Sigmoid colon (tissue), 7 donors: Measurements from ENCODE around the gene ABCA2. TPM values are rescaled to one million over a fixed set of nuclear protein-coding genes. Genes with fewer than 3 reads are reported as not detected.
A peak's percentile ranks its signal among the peaks of the same experiment; 100 is the strongest.

Experiments used
- DNase-seq: peaks from one replicate; pipeline ENCODE4 v3.0.0-alpha.2; 2019
- H3K27ac ChIP-seq, 4 donors: fragments of 200-600 bp; sonication (generic); one replicate each; pipeline ENCODE4 v1.5.1; 2016 to 2019; ENCODE audit warnings: mild to moderate bottlenecking in 1 of 4
- H3K27me3 ChIP-seq, 3 donors: fragments of 200-600 bp; sonication (generic); one replicate each; pipeline ENCODE4 v1.5.1; 2019; ENCODE audit warnings: mild to moderate bottlenecking in 1 of 3
- H3K36me3 ChIP-seq, 4 donors: fragments of 200-600 bp; sonication (generic); one replicate each; pipeline ENCODE4 v1.5.1; 2016 to 2019
- H3K4me1 ChIP-seq, 4 donors: fragments of 200-600 bp; sonication (generic); one replicate each; pipeline ENCODE4 v1.5.1; 2017 to 2019
- H3K4me3 ChIP-seq, 4 donors: fragments of 200-600 bp; sonication (generic); one replicate each; pipeline ENCODE4 v1.5.1; 2017 to 2019; ENCODE audit warnings: mild to moderate bottlenecking in 2 of 4, moderate library complexity in 1 of 4
- H3K9me3 ChIP-seq, 4 donors: fragments of 200-600 bp in 3 of 4; sonication (generic) in 3 of 4; one replicate each; pipeline versions ENCODE4 v1.5.1 to v1.6.1; 2013 to 2019
- EP300 ChIP-seq, 4 donors: sonication (generic); formaldehyde crosslinking; IDR thresholded peaks; one replicate each; pipeline ENCODE4 v1.6.1; 2017; ENCODE audit warnings: antibody characterized with exemption in 4 of 4
- POLR2A ChIP-seq, 2 donors: fragments of 450-650 bp; IDR thresholded peaks; one replicate each; pipeline ENCODE4 v1.6.1; 2016; ENCODE audit warnings: antibody characterized with exemption in 2 of 2, mild to moderate bottlenecking in 2 of 2, moderate library complexity in 2 of 2
- POLR2AphosphoS5 ChIP-seq, 4 donors: sonication (generic); formaldehyde crosslinking; IDR thresholded peaks; one replicate each; pipeline ENCODE4 v1.6.1; 2017; ENCODE audit warnings: antibody characterized with exemption in 4 of 4
- WGBS, 2 donors: extraction: QIAGEN DNeasy Blood & Tissue Kit; methylation state at CpG; one replicate each; pipeline ENCODE4 v1.1.7; 2013; 5-methylcytosine and 5-hydroxymethylcytosine counted together
- intact Hi-C: fragments of 100-400 bp; cut with DNase I; formaldehyde crosslinking; loops from one replicate; pipeline ENCODE4 v1.15.1; 2023
- polyA plus RNA-seq, 3 donors: library from polyadenylated mRNA; stranded (reverse); fragments of 200-250 nt; gene quantifications; one replicate each; pipeline ENCODE4 v1.2.3, GENCODE V29; 2013
- total RNA-seq, 4 donors: library from RNA; depleted of rRNA; stranded (reverse); fragments of >200 nt; gene quantifications; one replicate each; pipeline ENCODE4 v1.1.0, GENCODE V29; 2016
- TF ChIP-seq, protein P1 (sequence below), 4 experiments: fragments of 450-650 bp in 3 of 4; fragments of 200-600 bp in 1 of 4; IDR thresholded peaks; one replicate each; pipeline ENCODE4 v1.5.1; 2016 to 2019; ENCODE audit warnings: antibody characterized with exemption in 4 of 4, mild to moderate bottlenecking in 3 of 4, moderate library complexity in 2 of 4
- donor health status: healthy with polysubstance abuse.
- donor health status: Bipolar disorder and iron deficiency.
- donor health status: healthy.

ABCA2 gene
- total and polyA plus RNA-seq, 7 donors = 6.0 to 28.6 (median 12.5) TPM

DNA sequence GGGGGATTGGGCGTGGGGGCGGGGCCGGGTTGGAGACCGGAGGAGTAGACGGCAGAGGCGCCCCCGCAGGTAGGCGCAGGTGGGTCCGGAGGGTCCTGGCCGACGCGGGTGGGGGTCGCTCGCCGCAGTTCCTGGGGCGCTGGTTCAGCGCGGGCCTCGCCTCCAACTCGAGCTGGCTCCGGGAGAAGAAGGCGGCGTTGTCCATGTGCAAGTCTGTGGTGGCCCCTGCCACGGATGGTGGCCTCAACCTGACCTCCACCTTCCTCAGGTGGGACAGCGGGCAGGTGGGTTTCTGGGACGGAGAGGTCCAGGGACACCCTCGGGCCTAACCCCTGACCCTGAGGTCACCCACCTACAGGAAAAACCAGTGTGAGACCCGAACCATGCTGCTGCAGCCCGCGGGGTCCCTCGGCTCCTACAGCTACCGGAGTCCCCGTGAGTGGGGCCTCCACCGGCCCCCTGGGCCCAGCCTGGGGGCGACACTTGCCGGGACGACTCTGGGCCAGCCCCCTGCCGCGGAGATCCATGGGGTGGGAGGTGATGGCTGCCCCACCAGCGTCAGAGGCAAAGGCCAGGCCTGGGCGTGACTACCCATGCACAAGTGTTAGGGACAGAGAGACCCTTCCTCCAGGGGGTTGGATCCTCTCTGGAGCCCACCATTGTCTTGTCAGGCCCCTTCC is 49.0 kb downstream of the ABCA2 start:
- DNase-seq = no peak
- Histone ChIP-seq H3K4me3 (no peak overlapping the region), H3K9me3 (no peaks in the 10 kb centered on the region), H3K27ac (no peak overlapping the region), H3K27me3 (peaks cover 0 to 40% (median 39%) of the 10 kb centered on the region in 3 donors), H3K36me3 (no peaks in the 10 kb centered on the region), H3K4me1 (peaks cover 0 to 15% (median 12%) of the 10 kb centered on the region in 4 donors)
- TF ChIP-seq POLR2A (IDR thresholded peaks at IDR 0.05) (no peak), POLR2AphosphoS5 (IDR thresholded peaks at IDR 0.05) (no peak), EP300 (IDR thresholded peaks at IDR 0.05) (no peak)
- TF ChIP-seq, protein P1, sequence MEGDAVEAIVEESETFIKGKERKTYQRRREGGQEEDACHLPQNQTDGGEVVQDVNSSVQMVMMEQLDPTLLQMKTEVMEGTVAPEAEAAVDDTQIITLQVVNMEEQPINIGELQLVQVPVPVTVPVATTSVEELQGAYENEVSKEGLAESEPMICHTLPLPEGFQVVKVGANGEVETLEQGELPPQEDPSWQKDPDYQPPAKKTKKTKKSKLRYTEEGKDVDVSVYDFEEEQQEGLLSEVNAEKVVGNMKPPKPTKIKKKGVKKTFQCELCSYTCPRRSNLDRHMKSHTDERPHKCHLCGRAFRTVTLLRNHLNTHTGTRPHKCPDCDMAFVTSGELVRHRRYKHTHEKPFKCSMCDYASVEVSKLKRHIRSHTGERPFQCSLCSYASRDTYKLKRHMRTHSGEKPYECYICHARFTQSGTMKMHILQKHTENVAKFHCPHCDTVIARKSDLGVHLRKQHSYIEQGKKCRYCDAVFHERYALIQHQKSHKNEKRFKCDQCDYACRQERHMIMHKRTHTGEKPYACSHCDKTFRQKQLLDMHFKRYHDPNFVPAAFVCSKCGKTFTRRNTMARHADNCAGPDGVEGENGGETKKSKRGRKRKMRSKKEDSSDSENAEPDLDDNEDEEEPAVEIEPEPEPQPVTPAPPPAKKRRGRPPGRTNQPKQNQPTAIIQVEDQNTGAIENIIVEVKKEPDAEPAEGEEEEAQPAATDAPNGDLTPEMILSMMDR (IDR thresholded peaks at IDR 0.05) = no peak
- intact Hi-C loops = no loop called here
- WGBS, 2 donors = 49 to 53% methylated on average over 41 of the region's 41 CpGs

DNA sequence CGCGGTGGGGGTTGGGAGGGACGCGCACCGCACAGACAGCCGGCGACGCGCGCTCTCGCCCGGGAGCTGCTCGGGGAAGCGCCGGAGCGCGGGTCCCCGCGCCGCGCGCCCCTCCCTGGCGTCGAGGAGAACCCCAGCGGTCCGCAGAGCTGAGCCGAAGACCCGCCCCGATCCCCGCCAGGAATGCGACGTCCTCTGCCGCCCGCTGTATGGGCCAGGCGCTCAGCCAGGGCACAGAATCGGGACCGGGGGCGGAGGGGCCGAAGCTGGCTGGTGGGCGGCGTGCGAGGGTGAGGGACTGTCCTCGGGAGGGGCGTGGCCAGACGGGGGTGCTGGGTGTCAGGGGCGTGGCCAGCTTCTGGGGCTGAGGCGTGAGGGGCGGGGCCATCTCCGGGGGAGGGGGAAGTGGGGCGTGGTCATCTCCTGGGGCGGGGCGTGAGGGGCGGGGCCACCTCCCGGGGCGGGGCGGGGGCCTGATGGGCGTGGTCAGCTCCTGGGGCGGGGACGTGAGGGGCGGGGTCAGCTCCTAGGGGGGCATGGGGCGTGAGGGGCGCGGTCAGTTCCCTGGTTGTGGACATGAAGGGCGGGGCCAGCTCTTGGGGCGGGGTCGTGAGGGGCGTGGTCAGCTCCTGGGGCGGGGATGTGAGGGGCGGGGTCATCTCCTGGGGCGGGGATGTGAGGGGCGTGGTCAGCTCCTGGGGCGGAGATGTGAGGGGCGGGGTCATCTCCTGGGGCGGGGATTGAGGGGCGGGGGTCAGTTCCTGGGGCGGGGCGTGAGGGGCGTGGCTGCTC is 49.8 kb downstream of the ABCA2 start:
- Histone ChIP-seq H3K36me3 (no peaks in the 10 kb centered on the region), H3K27ac (peak overlapping the region in 2 of 4 donors; percentile 17 to 25), H3K4me3 (peak overlapping the region; percentile 12 to 52 (median 42)), H3K27me3 (peaks cover 0 to 38% (median 32%) of the 10 kb centered on the region in 3 donors), H3K4me1 (peaks cover 0 to 15% (median 12%) of the 10 kb centered on the region in 4 donors), H3K9me3 (no peaks in the 10 kb centered on the region)
- TF ChIP-seq, protein P1 (IDR thresholded peaks at IDR 0.05) = no peak
- no peak for TF ChIP-seq POLR2A (IDR thresholded peaks at IDR 0.05)
- TF ChIP-seq POLR2AphosphoS5 (IDR thresholded peaks at IDR 0.05) = no peak
- no peak for TF ChIP-seq EP300 (IDR thresholded peaks at IDR 0.05)
- DNase-seq = no peak
- 3 to 4% methylated on average over 78 of the region's 78 CpGs for WGBS, 2 donors
- intact Hi-C loops = no loop called here

DNA sequence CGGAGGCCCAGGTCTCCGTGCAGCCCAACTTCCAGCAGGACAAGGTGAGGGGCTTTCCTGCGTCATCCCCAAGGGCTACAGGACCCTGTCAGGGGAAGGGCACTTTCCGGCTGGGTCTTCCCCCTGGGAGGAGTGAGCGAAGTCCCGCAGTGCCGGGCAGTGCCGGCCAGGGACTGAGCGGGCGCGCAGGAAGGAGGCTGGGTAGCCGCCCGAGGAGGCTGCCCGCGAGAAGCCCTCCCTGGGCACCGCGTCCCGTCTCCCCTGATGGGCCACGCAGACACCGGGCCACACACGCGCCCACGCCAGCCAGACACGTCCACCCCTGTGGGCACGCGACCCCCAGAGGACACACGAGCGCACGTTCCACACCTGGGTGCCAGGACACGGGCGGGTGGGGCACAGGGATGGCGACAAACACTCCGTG is 50.4 kb downstream of the ABCA2 start:
- TF ChIP-seq POLR2AphosphoS5 (IDR thresholded peaks at IDR 0.05) = no peak
- TF ChIP-seq, protein P1 (IDR thresholded peaks at IDR 0.05) = no peak
- no peak for TF ChIP-seq POLR2A (IDR thresholded peaks at IDR 0.05)
- no peak for TF ChIP-seq EP300 (IDR thresholded peaks at IDR 0.05)
- peaks cover 0 to 33% (median 26%) of the 10 kb centered on the region in 3 donors for H3K27me3 ChIP-seq
- no peaks in the 10 kb centered on the region for H3K9me3 ChIP-seq
- no peak for DNase-seq
- H3K36me3 ChIP-seq = no peaks in the 10 kb centered on the region
- intact Hi-C loops = no loop called here
- H3K4me3 ChIP-seq = peak overlapping the region; percentile 12 to 52 (median 42)
- H3K4me1 ChIP-seq = peaks cover 0 to 15% (median 12%) of the 10 kb centered on the region in 4 donors
- peak overlapping the region in 2 of 4 donors; percentile 17 to 25 for H3K27ac ChIP-seq
- WGBS, 2 donors = 14 to 32% methylated on average over 33 of the region's 33 CpGs

DNA sequence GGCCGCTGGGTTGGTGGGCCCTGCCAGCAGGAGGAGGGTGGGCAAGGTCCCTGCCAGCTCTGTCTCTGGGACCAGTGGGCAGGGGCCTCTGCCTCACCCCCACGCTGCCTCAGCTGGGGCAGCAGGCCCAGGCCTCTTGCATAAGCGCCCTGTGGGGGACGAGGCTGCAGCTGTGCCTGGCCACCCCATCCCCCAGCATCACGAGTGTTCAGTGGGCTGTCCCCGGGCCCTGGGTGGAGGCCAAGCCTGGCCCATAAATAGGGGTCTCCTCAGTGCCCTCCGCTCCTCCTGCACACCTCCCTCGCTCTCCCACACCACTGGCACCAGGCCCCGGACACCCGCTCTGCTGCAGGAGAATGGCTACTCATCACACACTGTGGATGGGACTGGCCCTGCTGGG is 50.8 kb downstream of the ABCA2 start, which contains the start of gene PTGDS:
Gene PTGDS (plus strand): TSS at position 282 of the 400 bp plus-strand sequence. CDS start 75 bp downstream, at position 357.
- Histone ChIP-seq H3K4me1 (peaks cover 0 to 15% (median 12%) of the 10 kb centered on the region in 4 donors), H3K36me3 (no peaks in the 10 kb centered on the region), H3K27me3 (peaks cover 0 to 33% (median 21%) of the 10 kb centered on the region in 3 donors), H3K9me3 (no peaks in the 10 kb centered on the region), H3K4me3 (peak within 1 kb of the TSS; percentile 12 to 52 (median 42)), H3K27ac (peak within 1 kb of the TSS in 2 of 4 donors; percentile 17 to 25)
- TF ChIP-seq EP300 (IDR thresholded peaks at IDR 0.05) = no peak
- intact Hi-C loops = no loop called here
- DNase-seq = no peak
- WGBS, 2 donors = 80 to 81% methylated on average over 10 of the region's 10 CpGs

DNA sequence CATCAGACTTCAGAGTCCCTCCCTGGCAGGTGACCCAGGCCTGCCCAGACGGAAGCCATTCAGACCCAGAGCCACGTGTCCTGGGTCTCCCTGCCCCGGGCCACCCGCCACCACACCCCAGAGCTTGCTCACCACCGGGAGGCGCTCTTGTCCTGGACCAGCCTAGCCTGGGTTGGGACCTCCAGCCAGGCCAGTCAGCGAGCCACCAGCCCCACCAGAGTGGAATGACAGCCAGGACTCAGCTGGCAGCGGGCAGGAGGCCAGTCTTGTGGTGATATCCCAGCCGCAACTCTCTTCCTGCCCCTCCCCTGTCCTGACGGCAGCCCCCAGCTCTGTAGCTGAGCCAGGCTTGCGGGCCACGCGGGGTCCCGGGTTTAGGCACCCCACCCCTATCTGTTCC is 52.4 kb downstream of the ABCA2 start:
- 45 to 59% methylated on average over 14 of the region's 14 CpGs for WGBS, 2 donors
- DNase-seq = no peak
- Histone ChIP-seq H3K27me3 (peaks cover 0 to 29% (median 6%) of the 10 kb centered on the region in 3 donors), H3K4me1 (peaks cover 0 to 15% (median 12%) of the 10 kb centered on the region in 4 donors), H3K36me3 (no peaks in the 10 kb centered on the region), H3K4me3 (no peak overlapping the region), H3K27ac (peak overlapping the region in 1 of 4 donors; percentile 27), H3K9me3 (no peaks in the 10 kb centered on the region)
- intact Hi-C loops = no loop called here
- TF ChIP-seq POLR2A (IDR thresholded peaks at IDR 0.05) = no peak
- no peak for TF ChIP-seq POLR2AphosphoS5 (IDR thresholded peaks at IDR 0.05)
- TF ChIP-seq EP300 (IDR thresholded peaks at IDR 0.05) = no peak
- TF ChIP-seq, protein P1 (IDR thresholded peaks at IDR 0.05) = no peak
